CD1c-positive myeloid dendritic cell (primary cell): Measurements from ENCODE around the gene SDCCAG8.

Experiments used
- DNase-seq: peaks from one replicate; pipeline ENCODE4 v3.0.0-alpha.2; 2016; ENCODE audit errors: extremely low spot score

The SDCCAG8 gene

GRCh38 chr1:243254233-243254926 lies 1.5 kb upstream of the SDCCAG8 start:
- DNase-seq: peak; percentile 91

GRCh38 chr1:243254927-243255790 lies 682 bp upstream of the SDCCAG8 start, which contains the start of gene CEP170:
Gene CEP170, minus strand, starts transcription at chr1:243255281. Its CDS starts 30,001 bp downstream, at chr1:243225280.
- DNase-seq: peak; percentile 97

- no peak for DNase-seq
Measured at GRCh38 chr1:243256590-243256989, 749 bp downstream of the SDCCAG8 start.

GRCh38 chr1:243257189-243257588 lies 1.3 kb downstream of the SDCCAG8 start:
- peak; percentile 16 for DNase-seq

- DNase-seq: peak; percentile 15
Measured at GRCh38 chr1:243258731-243259130, 2.9 kb downstream of the SDCCAG8 start.

- no peak for DNase-seq
Measured at GRCh38 chr1:243260221-243260880, 4.5 kb downstream of the SDCCAG8 start.

GRCh38 chr1:243261390-243261789 lies 5.5 kb downstream of the SDCCAG8 start:
- no peak for DNase-seq

GRCh38 chr1:243264717-243265116 lies 8.9 kb downstream of the SDCCAG8 start:
- DNase-seq: peak; percentile 85

- DNase-seq: no peak
Measured at GRCh38 chr1:243266231-243266630, 10.4 kb downstream of the SDCCAG8 start.

GRCh38 chr1:243267471-243267880 lies 11.6 kb downstream of the SDCCAG8 start:
- peak; percentile 85 for DNase-seq

GRCh38 chr1:243267914-243268653 lies 12.2 kb downstream of the SDCCAG8 start:
- DNase-seq: peak; percentile 74

- peak; percentile 21 for DNase-seq
Measured at GRCh38 chr1:243268751-243269460, 13.1 kb downstream of the SDCCAG8 start.

- DNase-seq: no peak
Measured at GRCh38 chr1:243269461-243269801, 13.6 kb downstream of the SDCCAG8 start.

- DNase-seq: peak; percentile 23
Measured at GRCh38 chr1:243270097-243270864, 14.4 kb downstream of the SDCCAG8 start.

GRCh38 chr1:243271996-243272395 lies 16.2 kb downstream of the SDCCAG8 start:
- no peak for DNase-seq

GRCh38 chr1:243272401-243272800 lies 16.6 kb downstream of the SDCCAG8 start:
- DNase-seq: no peak

GRCh38 chr1:243273506-243273905 lies 17.7 kb downstream of the SDCCAG8 start:
- no peak for DNase-seq

GRCh38 chr1:243273945-243274344 lies 18.1 kb downstream of the SDCCAG8 start:
- DNase-seq: no peak

- no peak for DNase-seq
Measured at GRCh38 chr1:243275316-243275715, 19.5 kb downstream of the SDCCAG8 start.

- DNase-seq: no peak
Measured at GRCh38 chr1:243280571-243281129, 24.8 kb downstream of the SDCCAG8 start.
